Central memory CD8-positive, alpha-beta T cell (primary cell): ENCODE measurements around the gene ASNSD1.

Experiments
- ATAC-seq: fragments of 150-1000 bp; cut with Tn5 transposase; replicated peaks from 2 replicates; pipeline ENCODE4 v1.10.0; 2022; ENCODE audit warnings: mild to moderate bottlenecking, moderate FRiP score, moderate number of reproducible peaks; ENCODE audit not compliant: poor library complexity, severe bottlenecking; ENCODE audit errors: extremely low read depth
- DNase-seq, 2 donors: peaks; one replicate each; pipeline ENCODE4 v3.0.0; 2021; ENCODE audit warnings: low spot score in 2 of 2
- H3K27ac Mint-ChIP-seq: one replicate; pipeline ENCODE4 v1.8.0; 2022; ENCODE audit warnings: low read depth, mild to moderate bottlenecking, moderate library complexity, mixed read lengths
- H3K27me3 Mint-ChIP-seq: one replicate; pipeline ENCODE4 v1.8.0; 2022; ENCODE audit warnings: mixed read lengths
- H3K36me3 Mint-ChIP-seq: one replicate; pipeline ENCODE4 v1.8.0; 2022; ENCODE audit warnings: mild to moderate bottlenecking, moderate library complexity, mixed read lengths; ENCODE audit not compliant: insufficient read depth
- H3K4me1 Mint-ChIP-seq: one replicate; pipeline ENCODE4 v1.8.0; 2022; ENCODE audit warnings: mixed read lengths
- H3K4me3 Mint-ChIP-seq: one replicate; pipeline ENCODE4 v1.8.0; 2022; ENCODE audit warnings: mild to moderate bottlenecking, moderate library complexity, mixed read lengths
- H3K9me3 Mint-ChIP-seq: one replicate; pipeline ENCODE4 v1.8.0; 2022; ENCODE audit warnings: mixed read lengths

Gene ASNSD1

DNA sequence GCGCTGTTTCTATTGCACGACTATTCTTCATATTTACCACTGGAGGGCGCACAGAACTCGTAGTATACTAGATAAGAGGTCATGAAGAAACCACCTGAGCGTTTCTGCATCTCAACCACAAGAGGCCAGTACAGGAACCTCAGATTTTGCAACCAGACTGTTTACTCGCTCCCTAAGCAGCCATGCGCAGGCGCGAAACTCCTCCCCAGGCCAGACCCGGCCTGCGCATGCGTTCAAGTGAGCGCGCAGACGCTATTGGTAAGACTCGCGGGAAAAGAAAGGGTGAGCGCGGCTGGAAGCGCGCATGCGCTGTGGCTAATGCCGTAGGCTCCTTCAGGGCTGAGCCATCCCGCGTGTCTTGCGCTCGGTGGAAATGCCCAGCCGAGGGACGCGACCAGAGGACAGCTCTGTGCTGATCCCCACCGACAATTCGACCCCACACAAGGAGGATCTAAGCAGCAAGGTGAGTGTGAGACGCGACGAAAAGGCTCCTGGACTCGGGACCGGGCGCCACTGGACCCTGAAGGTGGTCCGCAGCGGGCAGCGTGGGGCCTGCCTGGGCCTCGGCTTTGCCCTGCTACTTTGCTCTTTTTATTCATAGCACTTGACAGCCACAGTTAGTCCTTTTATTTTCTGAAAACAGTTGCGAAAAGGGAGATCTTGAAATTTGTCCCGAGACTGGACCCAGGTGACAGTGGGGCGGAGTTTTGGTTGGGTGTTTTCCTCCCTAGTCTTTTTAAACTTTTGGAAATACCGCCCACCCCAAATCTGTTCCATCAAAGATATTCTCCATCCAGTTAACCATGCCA lies at the start of gene ASNSD1:
Gene ASNSD1, plus strand, starts transcription at position 312 of the 809 bp plus-strand sequence. CDS start 4,674 bp downstream, outside the sequence.
- Mint-ChIP-seq H3K27me3 (no peaks in the 10 kb centered on the region), H3K4me1 (peaks cover 49% of the 10 kb centered on the region), H3K36me3 (peaks cover 15% of the 10 kb centered on the region), H3K27ac (peak within 1 kb of the TSS; percentile 82), H3K9me3 (no peaks in the 10 kb centered on the region), H3K4me3 (no peak within 1 kb of the TSS)
- DNase-seq (peak; percentile 95 to 98), ATAC-seq (peak; percentile 82)

DNA sequence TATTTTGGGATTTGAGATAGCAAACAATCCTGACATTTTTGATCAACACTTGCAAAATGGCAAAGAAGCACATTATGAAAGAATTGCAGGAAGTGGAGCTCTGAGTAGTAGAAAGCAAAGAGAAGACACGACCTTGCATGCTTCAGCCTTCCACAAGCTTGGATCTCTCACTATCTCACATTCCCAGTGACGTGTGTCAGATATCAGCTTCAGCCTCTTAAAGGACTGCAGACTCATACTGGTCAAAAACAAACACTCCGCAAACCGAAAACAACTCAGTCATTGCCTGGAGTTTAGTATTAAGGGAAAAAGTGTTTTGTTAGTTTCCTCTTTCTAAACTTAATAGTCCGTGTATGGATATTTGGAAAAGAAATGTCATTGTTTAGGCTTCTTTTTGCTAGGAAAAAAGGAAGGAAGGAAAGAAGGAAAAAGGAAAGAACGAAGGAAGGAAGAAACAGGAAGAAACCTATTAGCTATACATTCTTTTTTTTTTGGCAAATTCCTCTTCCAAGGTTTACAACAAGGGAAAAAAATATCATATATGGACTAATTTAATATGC lies 48.1 kb upstream of the ASNSD1 start:
- H3K27me3 Mint-ChIP-seq, result no peaks in the 10 kb centered on the region
- H3K4me3 Mint-ChIP-seq, result no peak overlapping the region
- no peak for ATAC-seq
- H3K27ac Mint-ChIP-seq, result no peak overlapping the region
- no peaks in the 10 kb centered on the region for H3K4me1 Mint-ChIP-seq
- H3K36me3 Mint-ChIP-seq, result no peaks in the 10 kb centered on the region
- no peaks in the 10 kb centered on the region for H3K9me3 Mint-ChIP-seq
- no peak for DNase-seq

GRCh38 chr2:189613650-189614420 lies 47.4 kb upstream of the ASNSD1 start:
- ATAC-seq, result no peak
- DNase-seq, result no peak
- H3K4me3 Mint-ChIP-seq, result no peak overlapping the region
- H3K4me1 Mint-ChIP-seq, result no peaks in the 10 kb centered on the region
- no peaks in the 10 kb centered on the region for H3K9me3 Mint-ChIP-seq
- H3K27ac Mint-ChIP-seq, result no peak overlapping the region
- no peaks in the 10 kb centered on the region for H3K36me3 Mint-ChIP-seq
- no peaks in the 10 kb centered on the region for H3K27me3 Mint-ChIP-seq

- H3K4me3 Mint-ChIP-seq, result no peak overlapping the region
- H3K4me1 Mint-ChIP-seq, result no peaks in the 10 kb centered on the region
- H3K9me3 Mint-ChIP-seq, result no peaks in the 10 kb centered on the region
- ATAC-seq (no peak), DNase-seq (no peak)
- no peak overlapping the region for H3K27ac Mint-ChIP-seq
- no peaks in the 10 kb centered on the region for H3K27me3 Mint-ChIP-seq
- no peaks in the 10 kb centered on the region for H3K36me3 Mint-ChIP-seq
Observed at GRCh38 chr2:189614585-189614984, 46.7 kb upstream of the ASNSD1 start.

DNA sequence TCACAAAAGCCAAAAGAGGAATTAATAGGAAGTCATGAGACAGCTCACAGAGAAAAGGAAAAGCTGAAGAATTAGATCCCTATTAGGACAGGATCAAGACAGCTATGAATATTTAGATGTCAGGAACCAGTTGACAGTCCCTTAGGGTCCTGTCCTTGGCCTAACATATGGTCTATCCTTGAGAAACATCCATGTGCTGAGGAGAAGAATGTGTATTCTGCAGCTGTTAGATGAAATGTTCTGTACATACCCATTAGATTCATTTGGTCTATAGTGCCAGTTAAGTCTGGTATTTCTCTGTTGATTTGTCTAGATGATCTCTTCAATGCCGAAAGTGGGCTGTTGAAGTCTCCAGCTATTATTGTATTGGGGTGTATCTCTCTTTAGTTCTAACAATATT lies 43.1 kb upstream of the ASNSD1 start:
- Mint-ChIP-seq H3K4me3 (no peak overlapping the region), H3K27me3 (no peaks in the 10 kb centered on the region), H3K36me3 (no peaks in the 10 kb centered on the region), H3K27ac (no peak overlapping the region), H3K4me1 (no peaks in the 10 kb centered on the region), H3K9me3 (no peaks in the 10 kb centered on the region)
- no peak for ATAC-seq
- no peak for DNase-seq

GRCh38 chr2:189621781-189622180 lies 39.5 kb upstream of the ASNSD1 start:
- Mint-ChIP-seq H3K9me3 (no peaks in the 10 kb centered on the region), H3K27ac (no peak overlapping the region), H3K4me1 (no peaks in the 10 kb centered on the region), H3K27me3 (no peaks in the 10 kb centered on the region), H3K36me3 (no peaks in the 10 kb centered on the region), H3K4me3 (no peak overlapping the region)
- DNase-seq (no peak), ATAC-seq (no peak)

DNA sequence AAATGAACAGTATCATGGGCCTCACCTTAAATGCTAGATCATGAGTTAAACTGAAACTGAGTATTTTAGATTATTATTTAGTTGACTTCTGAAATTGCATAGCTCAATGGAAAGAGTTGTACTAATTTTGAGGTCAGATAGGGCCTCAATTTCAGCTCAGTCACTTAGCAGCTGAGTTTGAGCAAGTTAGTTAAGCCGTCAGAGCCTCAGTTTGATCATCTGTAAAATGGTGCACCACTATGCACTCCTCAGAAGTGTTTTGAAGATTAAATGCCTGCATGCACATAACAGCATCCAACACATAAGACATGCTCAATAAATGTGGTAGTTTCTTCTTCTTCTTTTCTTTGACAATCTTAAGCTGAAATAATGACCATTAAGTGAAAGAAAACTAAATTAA lies 38.2 kb upstream of the ASNSD1 start:
- Mint-ChIP-seq H3K36me3 (no peaks in the 10 kb centered on the region), H3K4me1 (no peaks in the 10 kb centered on the region), H3K27me3 (no peaks in the 10 kb centered on the region), H3K9me3 (no peaks in the 10 kb centered on the region), H3K4me3 (no peak overlapping the region), H3K27ac (no peak overlapping the region)
- no peak for ATAC-seq
- no peak for DNase-seq

DNA sequence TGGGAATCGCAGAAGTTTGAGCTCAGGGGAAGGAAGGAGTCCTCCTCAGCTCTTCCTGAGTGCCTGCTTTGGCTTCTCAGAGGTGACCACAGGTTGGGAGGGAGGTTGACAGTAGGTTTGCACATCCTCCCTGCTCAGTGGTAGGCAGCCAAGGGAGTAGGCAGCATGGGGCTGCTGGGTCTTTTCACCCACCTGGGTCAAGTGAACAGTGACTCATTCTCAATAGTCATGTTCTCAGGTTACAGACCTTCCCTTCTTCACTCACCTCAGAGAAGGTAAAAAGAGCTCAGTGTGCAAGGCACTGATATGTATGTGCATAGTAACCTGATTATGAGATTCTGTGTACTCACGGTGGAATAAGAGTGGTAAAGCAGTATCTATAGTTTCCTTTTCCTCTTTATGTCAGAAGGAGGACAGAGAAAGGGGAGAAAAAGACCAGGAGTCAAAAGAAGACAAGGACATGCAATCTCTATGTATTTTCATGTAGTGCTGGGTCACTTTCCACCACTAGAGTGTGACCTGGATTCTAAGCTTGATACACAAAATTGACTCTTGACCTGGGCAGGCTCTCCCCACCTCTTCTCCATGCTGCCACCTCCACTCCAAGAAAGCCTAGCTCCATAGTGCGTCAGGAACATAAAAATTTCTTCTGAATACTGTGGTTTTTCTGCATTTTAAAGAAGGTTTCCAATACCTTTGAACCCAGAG lies 36.5 kb upstream of the ASNSD1 start:
- Mint-ChIP-seq H3K9me3 (no peaks in the 10 kb centered on the region), H3K4me3 (no peak overlapping the region), H3K4me1 (no peaks in the 10 kb centered on the region), H3K36me3 (no peaks in the 10 kb centered on the region), H3K27me3 (no peaks in the 10 kb centered on the region), H3K27ac (no peak overlapping the region)
- ATAC-seq (no peak), DNase-seq (no peak)

GRCh38 chr2:189625636-189626035 lies 35.6 kb upstream of the ASNSD1 start:
- Mint-ChIP-seq H3K27ac (no peak overlapping the region), H3K4me3 (no peak overlapping the region), H3K36me3 (no peaks in the 10 kb centered on the region), H3K27me3 (no peaks in the 10 kb centered on the region), H3K4me1 (no peaks in the 10 kb centered on the region), H3K9me3 (no peaks in the 10 kb centered on the region)
- DNase-seq, result no peak
- ATAC-seq, result no peak

DNA sequence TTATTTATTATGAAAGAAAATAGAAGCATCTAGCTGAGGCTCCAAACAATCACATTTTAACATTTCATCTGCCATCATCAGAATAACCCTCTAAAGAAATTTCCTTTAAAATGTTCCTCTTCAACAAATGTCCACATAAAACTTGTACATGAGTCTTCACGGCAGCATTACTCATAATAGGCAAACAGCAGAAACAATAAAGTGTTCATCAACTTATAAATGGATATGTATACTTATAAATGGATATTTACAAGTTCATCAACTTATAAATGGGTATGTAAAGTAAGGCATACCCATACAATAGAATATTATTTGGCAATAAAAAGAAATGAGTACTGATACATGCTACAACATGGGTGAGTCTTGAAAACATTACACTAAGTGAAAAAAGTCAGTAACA lies 33.5 kb upstream of the ASNSD1 start:
- no peak overlapping the region for H3K27ac Mint-ChIP-seq
- no peak for DNase-seq
- no peaks in the 10 kb centered on the region for H3K9me3 Mint-ChIP-seq
- no peak for ATAC-seq
- no peaks in the 10 kb centered on the region for H3K36me3 Mint-ChIP-seq
- no peaks in the 10 kb centered on the region for H3K27me3 Mint-ChIP-seq
- no peaks in the 10 kb centered on the region for H3K4me1 Mint-ChIP-seq
- H3K4me3 Mint-ChIP-seq, result no peak overlapping the region

- Mint-ChIP-seq H3K4me1 (no peaks in the 10 kb centered on the region), H3K27ac (no peak overlapping the region)
- DNase-seq, result no peak
Observed at GRCh38 chr2:189628817-189629530, 32.3 kb upstream of the ASNSD1 start.

More at GRCh38 chr2:189628817-189629530, 32.3 kb upstream of the ASNSD1 start:
- H3K9me3 Mint-ChIP-seq, result no peaks in the 10 kb centered on the region
- no peaks in the 10 kb centered on the region for H3K36me3 Mint-ChIP-seq
- no peak for ATAC-seq
- no peaks in the 10 kb centered on the region for H3K27me3 Mint-ChIP-seq
- H3K4me3 Mint-ChIP-seq, result no peak overlapping the region
